Posterior vena cava (tissue), 2 donors: Measurements from ENCODE around the gene PPT2. TPM values are rescaled to one million over a fixed set of nuclear protein-coding genes. Genes with fewer than 3 reads are reported as not detected.

Experiments used
- DNase-seq: peaks from one replicate; pipeline ENCODE4 v3.0.0-alpha.2; 2020; ENCODE audit warnings: low spot score
- intact Hi-C, 2 donors: fragments of 100-400 bp; cut with DNase I; formaldehyde crosslinking; loops; one replicate each; pipeline versions ENCODE4 v1.14.1 to v1.14.2; 2022 to 2023
- total RNA-seq, 2 donors: library from RNA; stranded (reverse); fragmentation: NEBNext Ultra II Directional; extraction: Animal tissue kit (Norgen Biotek cat#: 25700); gene quantifications; one replicate each; pipeline ENCODE4 v1.2.1, GENCODE V29; 2021
- donor health status: DM: yes; HTN: yes; CAD: no.
- donor health status: DM: yes; HTN: yes; CAD: no.

The PPT2 gene
- total RNA-seq, 2 donors from 2014 or later = 14.2 to 18.4 TPM

DNA sequence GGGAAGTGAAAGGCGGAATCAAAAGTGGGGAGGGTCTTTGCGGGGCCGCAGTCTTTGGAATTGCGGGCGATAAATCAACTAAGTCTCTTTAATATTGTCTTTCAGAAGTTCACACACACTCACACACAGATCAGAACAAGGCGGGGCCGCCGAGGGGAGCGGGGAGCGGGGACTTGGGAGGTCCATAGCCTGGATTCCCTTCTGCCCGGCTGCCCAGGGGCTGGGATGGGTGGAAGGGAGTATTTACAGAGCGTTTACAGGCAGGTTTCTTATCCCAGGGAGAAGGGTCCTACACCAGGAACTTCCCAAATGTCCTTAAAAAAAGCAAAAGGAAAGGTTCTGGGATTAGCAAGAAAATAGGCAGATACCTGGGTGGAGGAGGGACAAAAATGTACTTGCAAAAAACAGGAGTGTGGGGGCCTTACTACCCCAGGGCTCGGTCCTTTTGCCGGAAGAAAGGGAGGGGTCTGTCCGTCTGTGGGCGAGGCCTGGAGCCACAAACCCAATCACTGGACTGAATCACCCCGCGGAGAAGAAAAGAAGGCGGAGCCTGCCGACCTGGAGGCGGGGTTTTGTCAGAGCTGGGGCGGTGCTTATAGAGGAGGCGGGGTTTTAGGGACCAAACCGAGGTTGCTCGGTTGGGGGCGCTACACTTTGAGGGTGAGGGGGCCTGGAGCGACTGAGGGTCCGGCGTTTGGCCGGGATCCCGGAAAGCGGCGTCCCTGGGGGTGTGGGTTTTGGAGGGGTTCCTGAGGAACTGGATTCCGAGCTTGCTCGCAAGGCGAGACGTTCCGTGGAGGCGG lies 5.5 kb upstream of the PPT2 start:
- intact Hi-C loops = no loop called here
- peak; percentile 90 for DNase-seq

DNA sequence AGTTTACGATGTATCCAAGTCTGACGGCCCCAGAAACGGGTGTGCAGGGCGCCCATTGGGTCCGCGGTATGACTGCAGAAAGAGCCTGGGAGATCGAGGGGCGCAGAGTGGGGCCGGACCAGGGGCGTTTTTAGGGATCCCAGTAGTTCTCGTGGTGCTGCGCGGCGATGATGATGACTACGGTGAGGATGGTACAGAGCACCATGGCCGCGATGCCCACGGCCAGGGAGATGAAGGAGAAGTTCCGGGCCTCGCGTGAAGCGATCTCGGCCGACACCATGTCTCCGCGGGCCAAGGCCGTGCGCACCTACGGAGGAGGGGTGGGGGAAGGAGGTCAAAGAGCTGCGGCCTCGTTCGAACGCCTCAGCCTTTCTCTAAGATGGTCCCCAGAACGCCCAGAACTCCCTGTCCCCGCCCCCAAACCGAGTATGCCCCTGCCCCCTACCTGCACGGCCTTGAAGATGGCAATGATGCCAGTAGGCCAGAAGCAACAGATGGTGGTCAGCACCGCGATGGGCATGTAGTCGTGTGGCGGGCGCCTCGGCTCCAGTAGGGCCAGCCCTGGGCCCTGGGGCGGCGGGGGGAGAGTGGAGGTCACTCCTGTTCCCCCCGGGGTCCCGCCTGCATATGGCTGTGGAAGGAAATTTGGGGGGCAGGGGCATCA lies 4.7 kb upstream of the PPT2 start:
- DNase-seq = no peak
- intact Hi-C loops = no loop called here

DNA sequence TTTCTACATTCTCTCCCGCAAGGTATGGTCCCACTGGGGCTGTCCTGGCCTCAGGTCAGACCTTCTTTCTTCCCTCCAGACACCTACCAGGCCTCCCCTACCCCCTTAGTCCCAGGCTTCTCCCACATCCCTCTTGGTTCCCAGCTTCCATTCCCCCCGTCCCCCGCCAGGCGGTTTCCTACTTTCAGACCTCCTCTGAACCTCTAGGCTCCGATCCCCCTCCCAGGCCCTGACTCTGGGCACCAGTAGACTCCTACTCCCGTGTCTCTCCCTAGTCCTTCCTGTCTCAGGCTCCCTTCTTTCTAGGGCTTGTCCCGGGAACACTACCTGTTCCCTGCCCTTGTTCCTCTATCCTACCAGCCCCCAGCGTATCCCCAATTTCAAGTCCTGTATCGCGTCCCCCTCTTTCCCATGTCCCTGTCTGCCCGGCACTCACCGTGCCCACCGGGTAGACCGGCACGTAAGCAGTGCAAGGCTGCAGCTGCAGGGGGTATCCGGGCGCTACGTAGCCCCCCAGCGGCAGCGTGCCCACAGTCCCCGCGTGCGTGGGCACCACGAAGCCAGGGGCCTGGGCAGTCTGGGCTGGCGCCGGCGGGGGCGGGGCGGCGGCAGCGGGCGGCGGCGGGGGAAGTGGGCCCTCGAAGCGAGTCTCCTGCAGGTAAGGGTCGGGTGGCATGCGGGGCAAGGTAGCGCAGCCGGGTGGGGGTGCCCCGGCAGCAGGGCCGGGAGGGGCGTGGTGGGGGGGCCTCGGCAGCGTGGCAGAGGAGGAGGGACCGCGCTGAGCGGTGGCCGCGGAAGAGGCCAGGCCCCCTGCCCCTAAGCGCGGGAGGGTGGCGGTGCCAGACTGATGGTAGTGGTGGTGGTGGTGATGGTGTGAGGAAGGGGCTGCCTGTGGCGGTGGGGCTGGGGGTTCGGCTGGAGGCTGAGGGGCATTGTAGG lies 3.7 kb upstream of the PPT2 start:
- DNase-seq = peak; percentile 71
- intact Hi-C loops = no loop called here

DNA sequence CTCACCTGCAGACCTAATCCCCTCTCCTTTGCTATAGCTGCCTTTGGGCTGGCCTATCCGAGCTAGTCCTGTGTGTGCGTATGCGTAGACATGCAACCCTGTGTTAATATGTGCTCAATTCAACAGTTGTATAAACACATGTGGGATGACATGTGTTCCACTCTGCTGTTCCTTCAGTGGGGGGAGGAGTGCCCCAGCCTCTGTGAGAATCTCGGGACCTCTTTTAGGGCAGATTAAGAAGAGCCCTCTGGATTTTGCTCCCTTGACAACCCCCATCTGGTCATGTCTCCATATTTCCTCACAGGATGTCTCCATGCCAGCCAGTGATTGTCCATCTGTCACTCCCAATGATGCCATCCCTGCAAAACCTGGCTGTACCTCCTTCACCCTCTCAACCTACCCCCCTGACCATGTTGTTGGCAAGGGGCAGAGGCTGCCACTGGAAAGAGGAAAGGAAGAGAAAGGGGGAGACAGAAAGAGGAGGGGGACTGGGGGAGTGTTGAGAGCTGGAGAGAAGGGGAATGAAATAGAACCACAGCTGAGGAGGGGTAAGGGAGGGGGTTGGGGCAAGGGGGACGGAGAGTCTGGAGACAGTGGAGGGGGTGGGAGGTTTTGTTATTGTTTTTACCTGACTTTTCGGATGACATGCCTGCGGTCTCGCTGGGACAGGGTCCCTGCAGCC lies 2.6 kb upstream of the PPT2 start:
- intact Hi-C loops = no loop called here
- DNase-seq = peak; percentile 40

DNA sequence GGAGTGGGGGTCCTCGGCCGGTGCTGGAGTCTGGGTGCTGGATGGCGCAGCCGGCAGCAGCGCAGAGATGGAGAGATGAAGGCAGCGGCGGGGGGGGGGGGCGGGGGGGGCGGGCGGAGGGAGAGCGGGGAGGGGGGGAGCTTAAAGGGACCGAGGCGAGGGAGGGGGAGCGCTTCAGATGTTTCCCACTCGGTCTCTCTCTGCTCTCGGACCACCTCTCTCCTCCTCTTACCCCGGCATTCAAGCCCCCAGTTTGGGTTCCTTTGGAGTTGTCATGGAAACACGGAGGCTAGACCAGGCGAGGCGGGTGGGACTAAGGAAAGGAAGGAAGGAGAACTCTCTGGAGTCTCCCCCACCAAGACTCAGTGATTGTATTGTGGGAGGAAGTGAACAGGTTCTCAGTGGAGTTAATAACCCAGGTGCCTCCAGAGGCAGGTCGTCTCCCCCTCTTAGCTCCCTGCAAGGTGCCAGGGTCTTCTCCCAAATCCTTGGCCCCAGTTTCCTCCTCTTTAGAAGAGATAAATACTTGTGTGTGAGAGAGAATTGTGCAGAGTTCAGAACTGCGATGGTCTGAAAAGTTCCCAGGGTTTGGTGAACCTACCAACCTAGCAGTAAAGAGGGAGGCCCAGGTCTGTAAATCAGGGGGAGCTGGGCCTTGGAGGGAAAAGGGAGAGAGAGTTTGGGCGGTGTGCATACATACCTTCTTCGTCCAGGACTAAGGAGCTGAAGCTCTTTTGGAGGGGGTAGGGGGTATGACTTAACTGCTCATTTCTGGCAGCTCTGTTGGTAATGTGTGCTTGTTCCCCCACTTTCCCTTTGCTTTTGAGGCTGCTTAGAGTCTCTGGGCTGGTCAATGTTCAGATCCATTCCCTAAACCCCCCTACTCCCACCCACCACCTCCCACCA lies 1.8 kb upstream of the PPT2 start, which contains the start of gene PRRT1:
Gene PRRT1, minus strand, starts transcription at position 77 of the 906 bp plus-strand sequence. CDS start 112 bp downstream, outside the sequence.
- no peak for DNase-seq
- intact Hi-C loops = no loop called here

DNA sequence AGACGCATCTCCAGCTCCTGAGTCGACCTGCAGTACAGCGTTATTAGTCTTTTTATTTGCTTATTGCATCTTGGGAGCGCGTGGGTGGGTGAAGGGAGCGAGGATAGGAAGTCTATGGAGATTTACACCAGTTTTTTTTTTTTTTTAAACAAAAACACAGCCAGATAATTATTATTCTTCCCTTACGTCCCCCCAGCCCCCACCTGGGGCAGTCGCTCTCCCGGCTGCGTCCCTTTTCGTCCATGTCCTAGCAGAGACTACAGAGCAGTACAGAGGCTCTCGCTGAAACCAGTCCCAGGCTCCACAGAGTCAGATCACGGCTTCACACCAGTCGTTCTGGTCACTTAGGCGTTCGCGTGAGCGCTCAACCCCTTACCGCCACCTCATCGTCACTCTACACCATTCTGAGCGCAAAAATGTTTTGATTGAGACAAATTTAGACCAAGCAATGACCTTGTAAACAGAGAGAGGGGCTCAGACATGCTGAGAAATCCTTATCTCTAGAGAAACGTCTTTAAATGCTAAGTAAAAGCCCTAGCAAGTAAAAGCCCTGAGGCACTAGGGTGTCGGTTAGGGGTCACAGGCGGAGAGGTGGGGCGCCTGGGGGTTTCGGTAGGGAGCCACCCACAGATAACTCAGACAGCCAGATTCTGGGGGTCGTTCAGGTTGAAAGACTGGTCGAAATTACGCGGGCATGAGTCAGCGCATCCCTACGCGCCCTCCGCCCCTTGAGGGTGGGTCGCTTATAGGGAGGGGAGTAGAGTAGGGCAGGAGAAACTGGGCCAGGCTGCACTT lies 975 bp upstream of the PPT2 start:
- DNase-seq = no peak
- intact Hi-C loops = no loop called here

DNA sequence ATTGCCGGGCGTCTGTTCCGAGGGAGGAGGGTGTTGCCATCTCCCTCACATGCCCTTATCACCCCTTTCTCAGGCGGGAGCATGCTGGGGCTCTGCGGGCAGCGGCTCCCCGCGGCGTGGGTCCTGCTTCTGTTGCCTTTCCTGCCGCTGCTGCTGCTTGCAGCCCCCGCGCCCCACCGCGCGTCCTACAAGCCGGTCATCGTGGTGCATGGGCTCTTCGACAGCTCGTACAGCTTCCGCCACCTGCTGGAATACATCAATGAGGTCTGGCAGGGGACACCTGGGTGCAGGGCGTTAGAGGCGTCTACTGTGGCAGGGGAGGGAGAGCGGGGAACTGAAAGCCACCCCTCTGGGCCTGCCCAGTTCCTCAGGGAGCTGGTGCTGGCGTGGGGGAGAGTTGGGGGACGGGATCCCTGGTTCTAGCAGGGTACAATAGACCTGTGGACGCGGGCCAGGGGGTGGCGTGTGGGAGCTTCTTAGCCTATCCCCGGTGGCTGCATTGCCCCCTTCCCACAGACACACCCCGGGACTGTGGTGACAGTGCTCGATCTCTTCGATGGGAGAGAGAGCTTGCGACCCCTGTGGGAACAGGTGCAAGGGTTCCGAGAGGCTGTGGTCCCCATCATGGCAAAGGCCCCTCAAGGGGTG lies 697 bp downstream of the PPT2 start:
- DNase-seq = peak; percentile 83
- intact Hi-C loops = loop anchor here in 1 of 2 donors (5.0 kb wide), 1 partner anchor 37 kb away; no protein-coding TSS in a partner anchor

DNA sequence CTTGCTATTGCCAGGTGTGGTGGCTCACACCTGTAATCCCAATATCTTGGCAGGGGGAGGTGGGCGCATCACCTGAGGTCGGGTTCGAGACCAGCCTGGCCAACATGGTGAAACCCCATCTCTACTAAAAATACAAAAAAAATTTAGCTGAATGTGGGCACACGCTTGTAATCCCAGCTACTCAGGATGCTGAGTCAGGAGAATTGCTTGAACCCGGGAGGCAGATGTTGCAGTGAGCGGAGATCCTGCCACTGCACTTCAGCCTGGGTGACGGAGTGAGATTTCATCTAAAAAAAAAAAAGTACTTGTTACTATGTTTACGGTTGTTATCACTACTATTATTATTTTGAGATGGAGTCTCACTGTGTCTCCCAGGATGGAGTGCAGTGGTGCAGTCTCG lies 3.0 kb downstream of the PPT2 start:
- intact Hi-C loops = loop anchor here in 1 of 2 donors (5.0 kb wide), 1 partner anchor 40 kb away; no protein-coding TSS in a partner anchor
- peak; percentile 54 for DNase-seq

DNA sequence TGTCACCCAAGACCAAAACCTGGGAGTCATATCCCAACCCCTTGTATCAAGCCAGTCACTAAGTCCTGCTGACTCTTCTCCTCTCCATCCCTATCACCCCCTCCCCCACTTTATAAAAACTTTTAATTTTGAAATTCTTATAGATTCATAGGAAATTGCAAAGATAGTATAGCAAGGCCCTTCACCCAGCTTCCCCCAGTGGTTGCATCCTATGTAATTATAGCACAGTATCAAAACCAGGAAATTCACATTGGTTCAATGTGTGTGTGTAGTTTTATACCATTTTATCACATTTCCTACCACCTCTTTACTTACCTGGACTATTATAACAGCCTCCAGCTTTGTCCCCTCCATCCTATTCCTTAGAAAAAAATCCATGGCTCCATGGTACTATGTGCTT lies 4.1 kb downstream of the PPT2 start:
- intact Hi-C loops = loop anchor here in 1 of 2 donors (5.0 kb wide), 1 partner anchor 41 kb away; no protein-coding TSS in a partner anchor
- DNase-seq = no peak

DNA sequence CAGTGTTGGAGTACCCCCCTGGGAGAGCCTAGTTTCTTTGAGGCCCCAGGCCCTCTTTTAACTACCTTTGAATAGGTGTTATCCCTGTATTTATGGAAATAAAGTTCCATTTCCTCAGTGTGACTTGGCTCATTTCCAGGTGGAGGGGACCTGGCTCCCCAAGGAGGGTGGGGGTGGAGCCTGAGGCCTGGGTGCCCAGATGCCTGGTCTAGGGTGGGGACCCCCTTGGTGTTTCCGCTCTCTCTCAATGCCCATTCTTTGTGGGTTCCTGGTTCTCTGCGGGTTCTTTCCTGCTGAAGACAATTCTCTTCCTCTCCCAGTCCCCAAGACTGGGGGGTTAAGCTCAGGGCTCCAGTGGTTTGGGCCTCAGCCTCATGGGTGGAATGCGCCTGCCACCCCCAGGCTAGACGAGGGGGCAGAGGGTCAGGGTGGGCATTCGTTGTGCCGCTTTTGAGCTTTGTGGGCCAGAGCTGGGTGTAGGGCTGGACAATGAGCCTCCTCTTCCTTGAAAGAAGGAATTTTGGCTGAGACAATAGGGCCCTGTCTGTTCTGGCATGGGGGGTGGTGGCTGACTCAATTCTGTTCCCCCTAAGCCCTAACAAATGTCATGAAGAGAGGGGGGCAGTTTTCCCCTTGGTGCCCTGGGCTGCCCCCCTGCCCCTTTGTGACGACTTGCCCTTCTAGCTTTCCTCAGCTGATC lies 9.8 kb downstream of the PPT2 start:
- no peak for DNase-seq
- intact Hi-C loops = no loop called here

DNA sequence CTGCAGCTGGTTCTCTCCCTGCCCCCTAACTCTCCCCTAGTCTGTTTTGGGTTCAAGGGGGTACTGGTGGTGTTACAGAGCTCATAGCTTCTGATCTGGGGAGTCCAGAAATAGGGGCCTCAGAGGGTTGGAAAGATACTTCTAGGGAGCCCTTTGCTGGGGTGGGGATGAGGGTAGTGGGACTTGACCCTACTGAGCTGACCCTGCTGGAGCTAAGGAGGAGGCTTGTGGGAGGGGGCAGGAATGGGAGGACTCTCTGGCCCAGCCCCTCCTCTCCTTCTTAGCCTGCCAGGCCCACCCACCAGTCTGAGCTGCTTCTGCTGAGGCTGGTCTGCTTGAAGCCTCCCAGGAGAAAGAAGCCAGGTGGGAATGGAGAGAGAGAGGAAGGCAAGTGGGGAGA lies 10.4 kb downstream of the PPT2 start, which contains the start of gene EGFL8:
Gene EGFL8, plus strand, starts transcription at position 301 of the 400 bp plus-strand sequence. CDS start 1,571 bp downstream, outside the sequence.
- no peak for DNase-seq

DNA sequence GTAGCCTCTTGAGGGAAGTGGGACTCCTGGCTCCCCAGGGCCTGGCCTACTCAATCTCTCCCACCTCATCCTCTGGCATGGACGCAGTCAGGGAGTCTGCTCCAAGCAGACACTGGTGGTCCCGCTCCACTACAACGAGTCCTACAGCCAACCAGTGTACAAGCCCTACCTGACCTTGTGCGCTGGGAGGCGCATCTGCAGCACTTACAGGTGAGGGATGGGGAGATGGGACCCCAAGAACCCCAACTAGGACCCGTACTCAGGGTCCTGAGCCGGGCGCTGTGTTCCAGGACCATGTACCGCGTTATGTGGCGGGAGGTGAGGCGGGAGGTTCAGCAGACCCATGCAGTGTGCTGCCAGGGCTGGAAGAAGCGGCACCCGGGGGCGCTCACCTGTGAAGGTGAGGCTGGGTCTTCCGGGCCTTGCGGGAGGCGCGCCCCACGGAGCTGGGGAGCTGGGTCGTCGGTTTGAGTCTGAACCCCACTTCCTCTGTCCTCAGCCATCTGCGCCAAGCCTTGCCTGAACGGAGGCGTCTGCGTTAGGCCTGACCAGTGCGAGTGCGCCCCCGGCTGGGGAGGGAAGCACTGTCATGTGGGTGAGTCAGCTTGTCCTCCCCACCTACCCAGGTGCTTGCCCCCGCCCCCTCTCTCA lies 12.6 kb downstream of the PPT2 start:
- DNase-seq = no peak
- intact Hi-C loops = no loop called here

More for the DNA sequence above, 10.4 kb downstream of the PPT2 start, which contains the start of gene EGFL8:
- intact Hi-C loops = no loop called here

DNA sequence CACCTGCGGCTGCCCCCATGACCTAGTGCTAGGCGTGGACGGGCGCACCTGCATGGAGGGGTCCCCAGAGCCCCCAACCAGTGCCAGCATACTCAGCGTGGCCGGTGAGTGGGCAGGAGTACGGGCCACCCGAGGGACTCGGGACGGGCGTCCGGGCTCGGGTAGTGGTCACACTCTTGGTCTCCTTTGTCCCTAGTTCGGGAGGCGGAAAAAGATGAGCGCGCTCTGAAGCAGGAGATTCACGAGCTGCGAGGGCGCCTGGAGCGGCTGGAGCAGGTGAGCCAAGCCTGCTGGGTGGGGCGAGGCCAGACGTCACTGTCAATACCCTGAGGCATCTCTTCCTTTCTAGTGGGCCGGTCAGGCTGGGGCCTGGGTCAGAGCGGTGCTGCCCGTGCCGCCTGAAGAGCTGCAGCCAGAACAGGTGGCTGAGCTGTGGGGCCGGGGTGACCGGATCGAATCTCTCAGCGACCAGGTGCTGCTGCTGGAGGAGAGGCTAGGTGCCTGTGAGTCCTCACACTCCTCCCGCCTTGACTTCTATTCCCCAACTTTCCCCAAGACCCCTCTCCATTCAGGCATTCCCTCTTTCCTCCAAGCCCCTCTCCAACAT lies 13.3 kb downstream of the PPT2 start:
- no peak for DNase-seq
- intact Hi-C loops = no loop called here

DNA sequence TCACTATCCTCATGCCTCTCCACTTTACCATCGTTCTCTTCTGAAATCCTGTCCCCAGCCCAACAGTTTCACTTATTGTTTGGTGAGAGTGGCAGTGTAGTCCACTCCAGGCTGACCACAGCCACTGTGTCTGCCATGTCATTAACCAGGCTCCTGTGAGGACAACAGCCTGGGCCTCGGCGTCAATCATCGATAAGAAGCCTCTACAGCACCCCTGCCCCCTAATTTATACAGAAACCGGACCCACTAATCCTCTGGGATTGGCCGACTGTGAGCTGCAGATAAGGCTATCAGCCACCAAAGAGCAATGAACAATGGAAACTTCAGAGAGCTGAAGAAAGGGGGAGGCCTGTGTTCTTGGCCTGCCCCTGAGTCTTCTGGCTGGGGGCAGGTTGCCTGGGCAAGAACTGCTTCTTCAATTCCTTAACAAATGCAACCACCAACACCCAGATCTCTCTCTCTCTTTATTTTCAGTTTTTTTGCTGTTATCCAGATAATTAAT lies 13.9 kb downstream of the PPT2 start:
- intact Hi-C loops = no loop called here
- DNase-seq = no peak

DNA sequence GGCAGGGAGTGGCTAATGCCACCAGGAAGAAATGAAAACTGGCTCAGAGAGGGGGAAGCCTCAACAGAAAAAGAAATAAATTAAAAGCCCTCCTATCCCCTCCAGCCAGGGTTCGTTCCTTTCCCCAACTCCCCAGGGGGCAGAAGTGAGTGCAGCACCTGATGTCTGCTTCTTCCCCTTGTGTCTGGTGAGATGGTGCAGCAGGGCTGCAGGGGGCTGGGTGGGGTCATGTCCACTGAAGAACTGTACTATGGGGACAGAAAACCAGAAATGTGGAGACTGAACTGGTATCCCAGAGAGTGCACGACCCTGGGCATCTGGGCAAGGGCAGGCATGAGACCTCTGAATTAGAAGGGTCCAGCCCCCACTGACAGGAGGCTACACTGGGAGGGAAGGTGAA lies 14.4 kb downstream of the PPT2 start:
- intact Hi-C loops = no loop called here
- DNase-seq = no peak
